ENCODE measurements around the gene SLC5A6.

Gene SLC5A6

GRCh38 chr2:27249159-27249890, 37.3 kb upstream of the SLC5A6 start:
- no peak overlapping the region for H3K27ac ChIP-seq (ENCODE audit: low read depth, low read length)
- H3K4me3 ChIP-seq (ENCODE audit: low read depth, low read length): no peak overlapping the region
- H3K4me1 ChIP-seq (ENCODE audit: control insufficient read depth, insufficient read depth, low read length): peaks cover 9% of the 10 kb centered on the region; the same call in 1 of the 2 replicates
- H3K36me3 ChIP-seq (ENCODE audit: control insufficient read depth, insufficient read depth, low read length): peaks cover 12% of the 10 kb centered on the region
- H3K9me3 ChIP-seq (ENCODE audit: control insufficient read depth, insufficient read depth, low read length): no peaks in the 10 kb centered on the region
- peaks cover 8% of the 10 kb centered on the region for H3K27me3 ChIP-seq (ENCODE audit: control insufficient read depth, insufficient read depth, low read length)
- H3K9ac ChIP-seq (ENCODE audit: low read depth, low read length): no peak overlapping the region

- H3K9ac ChIP-seq (ENCODE audit: low read depth, low read length): no peak overlapping the region
- peaks cover 9% of the 10 kb centered on the region; the same call in 1 of the 2 replicates for H3K4me1 ChIP-seq (ENCODE audit: control insufficient read depth, insufficient read depth, low read length)
- H3K9me3 ChIP-seq (ENCODE audit: control insufficient read depth, insufficient read depth, low read length): no peaks in the 10 kb centered on the region
- H3K36me3 ChIP-seq (ENCODE audit: control insufficient read depth, insufficient read depth, low read length): peaks cover 26% of the 10 kb centered on the region
- peaks cover 8% of the 10 kb centered on the region for H3K27me3 ChIP-seq (ENCODE audit: control insufficient read depth, insufficient read depth, low read length)
- no peak overlapping the region for H3K4me3 ChIP-seq (ENCODE audit: low read depth, low read length)
- no peak overlapping the region for H3K27ac ChIP-seq (ENCODE audit: low read depth, low read length)
Measured at GRCh38 chr2:27247893-27248292, 35.8 kb upstream of the SLC5A6 start.

- H3K36me3 ChIP-seq (ENCODE audit: control insufficient read depth, insufficient read depth, low read length): peaks cover 49% of the 10 kb centered on the region
Measured at GRCh38 chr2:27245626-27246025, 33.6 kb upstream of the SLC5A6 start.

GRCh38 chr2:27245116-27245515, 33.0 kb upstream of the SLC5A6 start:
- H3K4me1 ChIP-seq (ENCODE audit: control insufficient read depth, insufficient read depth, low read length): no peaks in the 10 kb centered on the region
- H3K36me3 ChIP-seq (ENCODE audit: control insufficient read depth, insufficient read depth, low read length): peaks cover 54% of the 10 kb centered on the region
- no peaks in the 10 kb centered on the region for H3K27me3 ChIP-seq (ENCODE audit: control insufficient read depth, insufficient read depth, low read length)
- H3K9me3 ChIP-seq (ENCODE audit: control insufficient read depth, insufficient read depth, low read length): no peaks in the 10 kb centered on the region
- H3K4me3 ChIP-seq (ENCODE audit: low read depth, low read length): no peak overlapping the region
- H3K9ac ChIP-seq (ENCODE audit: low read depth, low read length): no peak overlapping the region
- H3K27ac ChIP-seq (ENCODE audit: low read depth, low read length): no peak overlapping the region

More at GRCh38 chr2:27245626-27246025, 33.6 kb upstream of the SLC5A6 start:
- H3K4me1 ChIP-seq (ENCODE audit: control insufficient read depth, insufficient read depth, low read length): peaks cover 4% of the 10 kb centered on the region; the same call in 1 of the 2 replicates
- no peaks in the 10 kb centered on the region for H3K9me3 ChIP-seq (ENCODE audit: control insufficient read depth, insufficient read depth, low read length)
- H3K4me3 ChIP-seq (ENCODE audit: low read depth, low read length): no peak overlapping the region
- H3K27me3 ChIP-seq (ENCODE audit: control insufficient read depth, insufficient read depth, low read length): no peaks in the 10 kb centered on the region
- no peak overlapping the region for H3K27ac ChIP-seq (ENCODE audit: low read depth, low read length)
- no peak overlapping the region for H3K9ac ChIP-seq (ENCODE audit: low read depth, low read length)

GRCh38 chr2:27243391-27244130, 31.5 kb upstream of the SLC5A6 start:
- Histone ChIP-seq H3K4me1 (ENCODE audit: control insufficient read depth, insufficient read depth, low read length) (no peaks in the 10 kb centered on the region), H3K27me3 (ENCODE audit: control insufficient read depth, insufficient read depth, low read length) (no peaks in the 10 kb centered on the region), H3K9me3 (ENCODE audit: control insufficient read depth, insufficient read depth, low read length) (no peaks in the 10 kb centered on the region), H3K27ac (ENCODE audit: low read depth, low read length) (no peak overlapping the region), H3K36me3 (ENCODE audit: control insufficient read depth, insufficient read depth, low read length) (peaks cover 69% of the 10 kb centered on the region), H3K4me3 (ENCODE audit: low read depth, low read length) (no peak overlapping the region), H3K9ac (ENCODE audit: low read depth, low read length) (no peak overlapping the region)

DNA sequence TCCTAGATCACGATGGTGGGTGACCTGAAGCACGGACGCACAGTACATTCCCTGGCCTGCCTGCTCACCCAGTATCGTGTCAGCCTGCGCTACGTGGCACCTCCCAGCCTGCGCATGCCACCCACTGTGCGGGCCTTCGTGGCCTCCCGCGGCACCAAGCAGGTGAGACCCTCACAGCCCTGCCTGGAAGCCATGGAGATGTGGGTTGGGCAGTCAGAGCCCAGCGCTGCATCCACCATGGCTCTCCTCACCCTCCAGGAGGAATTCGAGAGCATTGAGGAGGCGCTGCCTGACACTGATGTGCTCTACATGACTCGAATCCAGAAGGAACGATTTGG, 30.5 kb upstream of the SLC5A6 start:
- no peaks in the 10 kb centered on the region for H3K4me1 ChIP-seq (ENCODE audit: control insufficient read depth, insufficient read depth, low read length)
- no peak overlapping the region for H3K27ac ChIP-seq (ENCODE audit: low read depth, low read length)
- peaks cover 79% of the 10 kb centered on the region for H3K36me3 ChIP-seq (ENCODE audit: control insufficient read depth, insufficient read depth, low read length)
- H3K9me3 ChIP-seq (ENCODE audit: control insufficient read depth, insufficient read depth, low read length): no peaks in the 10 kb centered on the region
- no peaks in the 10 kb centered on the region for H3K27me3 ChIP-seq (ENCODE audit: control insufficient read depth, insufficient read depth, low read length)
- H3K4me3 ChIP-seq (ENCODE audit: low read depth, low read length): no peak overlapping the region
- no peak overlapping the region for H3K9ac ChIP-seq (ENCODE audit: low read depth, low read length)

DNA sequence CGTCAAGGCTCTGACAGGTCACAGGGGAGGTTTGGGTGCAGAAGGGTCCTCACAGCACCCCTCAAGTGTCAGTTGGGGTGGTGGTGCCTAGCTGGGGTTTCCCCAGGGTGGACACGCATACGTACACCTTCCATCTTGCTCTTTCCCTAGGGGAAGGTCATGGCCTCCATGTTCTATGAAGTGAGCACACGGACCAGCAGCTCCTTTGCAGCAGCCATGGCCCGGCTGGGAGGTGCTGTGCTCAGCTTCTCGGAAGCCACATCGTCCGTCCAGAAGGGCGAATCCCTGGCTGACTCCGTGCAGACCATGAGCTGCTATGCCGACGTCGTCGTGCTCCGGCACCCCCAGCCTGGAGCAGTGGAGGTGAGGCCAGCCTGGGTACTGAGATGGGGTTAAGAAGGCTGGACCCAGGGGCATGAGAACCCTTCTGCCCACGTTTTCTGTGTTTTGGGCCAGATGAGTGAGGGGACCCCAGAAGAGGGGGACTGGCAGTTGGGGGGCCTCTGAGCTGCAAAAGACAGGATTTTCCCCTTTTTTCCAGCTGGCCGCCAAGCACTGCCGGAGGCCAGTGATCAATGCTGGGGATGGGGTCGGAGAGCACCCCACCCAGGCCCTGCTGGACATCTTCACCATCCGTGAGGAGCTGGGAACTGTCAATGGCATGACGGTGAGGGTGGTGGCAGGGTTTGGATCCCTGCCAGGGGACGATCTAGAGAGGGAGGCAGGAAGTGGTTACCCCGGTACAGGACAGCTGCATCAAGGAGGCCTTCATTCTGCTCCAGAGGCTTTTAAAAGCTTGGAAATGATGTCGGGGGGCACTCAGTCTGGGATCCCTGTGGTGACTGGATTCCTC, 29.9 kb upstream of the SLC5A6 start:
- H3K4me1 ChIP-seq (ENCODE audit: control insufficient read depth, insufficient read depth, low read length): no peaks in the 10 kb centered on the region
- H3K36me3 ChIP-seq (ENCODE audit: control insufficient read depth, insufficient read depth, low read length): peaks cover 85% of the 10 kb centered on the region
- no peak overlapping the region for H3K4me3 ChIP-seq (ENCODE audit: low read depth, low read length)
- H3K9me3 ChIP-seq (ENCODE audit: control insufficient read depth, insufficient read depth, low read length): no peaks in the 10 kb centered on the region
- H3K27me3 ChIP-seq (ENCODE audit: control insufficient read depth, insufficient read depth, low read length): no peaks in the 10 kb centered on the region
- H3K9ac ChIP-seq (ENCODE audit: low read depth, low read length): no peak overlapping the region
- H3K27ac ChIP-seq (ENCODE audit: low read depth, low read length): no peak overlapping the region

- Histone ChIP-seq H3K9me3 (ENCODE audit: control insufficient read depth, insufficient read depth, low read length) (no peaks in the 10 kb centered on the region), H3K27me3 (ENCODE audit: control insufficient read depth, insufficient read depth, low read length) (no peaks in the 10 kb centered on the region), H3K4me1 (ENCODE audit: control insufficient read depth, insufficient read depth, low read length) (no peaks in the 10 kb centered on the region), H3K36me3 (ENCODE audit: control insufficient read depth, insufficient read depth, low read length) (peaks cover 99% of the 10 kb centered on the region), H3K27ac (ENCODE audit: low read depth, low read length) (no peak overlapping the region), H3K9ac (ENCODE audit: low read depth, low read length) (no peak overlapping the region), H3K4me3 (ENCODE audit: low read depth, low read length) (no peak overlapping the region)
Measured at GRCh38 chr2:27240406-27240805, 28.3 kb upstream of the SLC5A6 start.

DNA sequence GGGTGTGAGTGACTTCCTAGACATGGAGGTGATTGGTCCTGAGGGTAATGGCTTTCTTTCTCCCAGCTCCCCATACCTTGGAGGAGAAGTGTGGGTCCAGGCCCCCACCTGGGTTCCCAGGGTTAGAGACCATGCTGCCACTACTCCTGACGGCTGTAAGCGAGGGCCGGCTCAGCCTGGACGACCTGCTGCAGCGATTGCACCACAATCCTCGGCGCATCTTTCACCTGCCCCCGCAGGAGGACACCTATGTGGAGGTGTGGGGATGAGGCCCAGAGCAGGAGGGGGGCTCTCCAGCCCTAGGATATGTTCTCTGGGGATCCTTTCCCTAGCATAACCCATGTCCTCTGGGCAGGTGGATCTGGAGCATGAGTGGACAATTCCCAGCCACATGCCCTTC, 26.9 kb upstream of the SLC5A6 start:
- Histone ChIP-seq H3K27ac (ENCODE audit: low read depth, low read length) (no peak overlapping the region), H3K4me1 (ENCODE audit: control insufficient read depth, insufficient read depth, low read length) (no peaks in the 10 kb centered on the region), H3K27me3 (ENCODE audit: control insufficient read depth, insufficient read depth, low read length) (no peaks in the 10 kb centered on the region), H3K4me3 (ENCODE audit: low read depth, low read length) (no peak overlapping the region), H3K9ac (ENCODE audit: low read depth, low read length) (no peak overlapping the region), H3K9me3 (ENCODE audit: control insufficient read depth, insufficient read depth, low read length) (no peaks in the 10 kb centered on the region), H3K36me3 (ENCODE audit: control insufficient read depth, insufficient read depth, low read length) (peaks cover 100% of the 10 kb centered on the region)

DNA sequence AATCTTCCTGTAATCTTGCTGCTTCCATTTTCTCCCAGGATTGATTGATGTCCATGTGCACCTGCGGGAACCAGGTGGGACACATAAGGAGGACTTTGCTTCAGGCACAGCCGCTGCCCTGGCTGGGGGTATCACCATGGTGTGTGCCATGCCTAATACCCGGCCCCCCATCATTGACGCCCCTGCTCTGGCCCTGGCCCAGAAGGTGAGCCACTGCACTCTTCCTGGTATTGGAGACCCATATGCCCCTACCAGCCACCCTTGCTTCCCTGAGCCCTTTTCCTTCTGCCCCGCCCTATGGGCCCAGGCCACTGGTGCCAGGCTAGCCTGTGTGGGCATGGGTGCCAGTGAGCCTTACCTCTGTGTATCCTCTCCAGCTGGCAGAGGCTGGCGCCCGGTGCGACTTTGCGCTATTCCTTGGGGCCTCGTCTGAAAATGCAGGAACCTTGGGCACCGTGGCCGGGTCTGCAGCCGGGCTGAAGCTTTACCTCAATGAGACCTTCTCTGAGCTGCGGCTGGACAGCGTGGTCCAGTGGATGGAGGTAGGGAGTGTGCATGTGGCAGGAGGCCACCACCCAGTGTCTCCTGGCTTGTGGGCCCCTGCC, 25.4 kb upstream of the SLC5A6 start:
- H3K36me3 ChIP-seq (ENCODE audit: control insufficient read depth, insufficient read depth, low read length): peaks cover 100% of the 10 kb centered on the region
- H3K9ac ChIP-seq (ENCODE audit: low read depth, low read length): no peak overlapping the region
- H3K9me3 ChIP-seq (ENCODE audit: control insufficient read depth, insufficient read depth, low read length): no peaks in the 10 kb centered on the region
- no peak overlapping the region for H3K4me3 ChIP-seq (ENCODE audit: low read depth, low read length)
- no peak overlapping the region for H3K27ac ChIP-seq (ENCODE audit: low read depth, low read length)
- H3K27me3 ChIP-seq (ENCODE audit: control insufficient read depth, insufficient read depth, low read length): no peaks in the 10 kb centered on the region
- H3K4me1 ChIP-seq (ENCODE audit: control insufficient read depth, insufficient read depth, low read length): no peaks in the 10 kb centered on the region

Data from HUES48 (cell line).